ENCODE measurements around the gene ATP6V1B1.

DNA sequence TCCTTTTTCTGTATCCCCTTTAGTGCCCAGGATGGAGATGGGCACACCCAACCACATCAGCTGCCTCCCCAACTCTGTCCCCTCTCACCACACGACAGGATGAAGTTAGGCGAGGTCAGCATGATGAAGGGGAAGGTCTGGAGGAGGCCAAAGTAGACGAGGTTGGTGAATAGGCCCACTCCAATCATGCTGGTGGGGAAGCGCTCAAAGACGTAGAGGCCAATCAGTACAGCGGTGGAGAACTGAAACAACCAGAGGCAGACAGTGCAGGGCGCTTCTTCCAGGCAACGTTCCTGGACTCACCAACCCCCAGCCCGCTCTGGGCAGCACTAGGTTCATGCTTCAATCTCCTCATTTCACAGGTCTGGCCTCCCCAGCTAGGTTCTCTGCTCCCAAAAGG, 56.0 kb downstream of the ATP6V1B1 start:
- TF ChIP-seq, protein P1, sequence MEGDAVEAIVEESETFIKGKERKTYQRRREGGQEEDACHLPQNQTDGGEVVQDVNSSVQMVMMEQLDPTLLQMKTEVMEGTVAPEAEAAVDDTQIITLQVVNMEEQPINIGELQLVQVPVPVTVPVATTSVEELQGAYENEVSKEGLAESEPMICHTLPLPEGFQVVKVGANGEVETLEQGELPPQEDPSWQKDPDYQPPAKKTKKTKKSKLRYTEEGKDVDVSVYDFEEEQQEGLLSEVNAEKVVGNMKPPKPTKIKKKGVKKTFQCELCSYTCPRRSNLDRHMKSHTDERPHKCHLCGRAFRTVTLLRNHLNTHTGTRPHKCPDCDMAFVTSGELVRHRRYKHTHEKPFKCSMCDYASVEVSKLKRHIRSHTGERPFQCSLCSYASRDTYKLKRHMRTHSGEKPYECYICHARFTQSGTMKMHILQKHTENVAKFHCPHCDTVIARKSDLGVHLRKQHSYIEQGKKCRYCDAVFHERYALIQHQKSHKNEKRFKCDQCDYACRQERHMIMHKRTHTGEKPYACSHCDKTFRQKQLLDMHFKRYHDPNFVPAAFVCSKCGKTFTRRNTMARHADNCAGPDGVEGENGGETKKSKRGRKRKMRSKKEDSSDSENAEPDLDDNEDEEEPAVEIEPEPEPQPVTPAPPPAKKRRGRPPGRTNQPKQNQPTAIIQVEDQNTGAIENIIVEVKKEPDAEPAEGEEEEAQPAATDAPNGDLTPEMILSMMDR (IDR thresholded peaks at IDR 0.05) = no peak
- no peak for TF ChIP-seq POLR2A (IDR thresholded peaks at IDR 0.05)
